Bronchial epithelial cell (primary cell): ENCODE data around the gene PNRC1. TPM values are rescaled to one million over a fixed set of nuclear protein-coding genes. Genes with fewer than 3 reads are reported as not detected.

Source experiments
- DNase-seq: peaks from one replicate; pipeline ENCODE4 v3.0.0-alpha.2; 2010; ENCODE audit warnings: low read depth
- FAIRE-seq: peaks from 2 replicates; lab custom pipeline; 2011; peaks lifted over from hg19 to GRCh38; lab: Jason Lieb, UNC
- H3K27me3 ChIP-seq: 2 replicates; pipeline ENCODE4 v1.5.1; 2011; ENCODE audit warnings: low read length; ENCODE audit not compliant: control insufficient read depth, insufficient read depth
- H3K36me3 ChIP-seq: 2 replicates; pipeline ENCODE4 v1.5.1; 2011; ENCODE audit warnings: low read length; ENCODE audit not compliant: control insufficient read depth, insufficient read depth
- H3K4me3 ChIP-seq: 2 replicates; pipeline ENCODE4 v1.5.1; 2011; ENCODE audit warnings: mild to moderate bottlenecking, low read depth, low read length, control low read depth
- total RNA-seq: library from RNA; depleted of rRNA; stranded (reverse); fragments of >200 nt; gene quantifications from 2 replicates; pipeline ENCODE4 v1.2.1, GENCODE V29; 2014
- TF ChIP-seq, protein P1 (sequence below): IDR thresholded peaks from 2 replicates; pipeline ENCODE4 v1.5.1; 2011; ENCODE audit warnings: mild to moderate bottlenecking, moderate library complexity, low read length, control low read depth, inconsistent platforms; ENCODE audit not compliant: insufficient read depth, severe bottlenecking

PNRC1 gene
- total RNA-seq, 1 donor from 2014 or later: 21.1 TPM

DNA sequence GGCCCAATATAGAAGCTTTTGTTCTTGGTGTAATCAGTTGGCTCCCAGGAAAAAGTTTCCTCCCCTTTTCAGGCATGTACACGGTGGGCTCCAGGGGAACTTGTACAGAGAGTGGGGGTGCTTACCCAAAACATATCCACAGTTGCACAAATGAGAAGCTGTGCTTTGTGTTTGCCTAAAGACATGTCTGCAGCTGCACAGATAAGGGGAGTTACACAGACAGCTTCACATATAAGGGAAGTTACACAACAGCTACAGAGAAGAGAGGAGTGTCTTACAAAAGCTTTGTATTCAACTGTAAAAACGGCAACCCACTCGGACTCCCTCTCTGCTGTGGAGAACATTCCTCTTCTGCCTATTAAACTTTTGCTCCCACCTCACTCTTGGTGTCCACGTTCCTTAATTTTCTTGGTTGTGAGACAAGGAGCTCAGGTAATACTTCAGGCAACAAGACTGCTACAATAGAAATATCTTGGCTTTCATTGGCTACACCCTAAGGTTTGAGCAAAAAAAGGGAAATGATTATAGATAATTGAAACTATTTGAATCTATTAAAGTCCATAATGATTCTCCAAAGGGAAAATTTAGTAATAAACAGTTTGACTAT, 7.4 kb upstream of the PNRC1 start:
- no peak for DNase-seq
- Histone ChIP-seq H3K36me3 (no peaks in the 10 kb centered on the region), H3K27me3 (no peaks in the 10 kb centered on the region), H3K4me3 (no peak overlapping the region)
- TF ChIP-seq, protein P1, sequence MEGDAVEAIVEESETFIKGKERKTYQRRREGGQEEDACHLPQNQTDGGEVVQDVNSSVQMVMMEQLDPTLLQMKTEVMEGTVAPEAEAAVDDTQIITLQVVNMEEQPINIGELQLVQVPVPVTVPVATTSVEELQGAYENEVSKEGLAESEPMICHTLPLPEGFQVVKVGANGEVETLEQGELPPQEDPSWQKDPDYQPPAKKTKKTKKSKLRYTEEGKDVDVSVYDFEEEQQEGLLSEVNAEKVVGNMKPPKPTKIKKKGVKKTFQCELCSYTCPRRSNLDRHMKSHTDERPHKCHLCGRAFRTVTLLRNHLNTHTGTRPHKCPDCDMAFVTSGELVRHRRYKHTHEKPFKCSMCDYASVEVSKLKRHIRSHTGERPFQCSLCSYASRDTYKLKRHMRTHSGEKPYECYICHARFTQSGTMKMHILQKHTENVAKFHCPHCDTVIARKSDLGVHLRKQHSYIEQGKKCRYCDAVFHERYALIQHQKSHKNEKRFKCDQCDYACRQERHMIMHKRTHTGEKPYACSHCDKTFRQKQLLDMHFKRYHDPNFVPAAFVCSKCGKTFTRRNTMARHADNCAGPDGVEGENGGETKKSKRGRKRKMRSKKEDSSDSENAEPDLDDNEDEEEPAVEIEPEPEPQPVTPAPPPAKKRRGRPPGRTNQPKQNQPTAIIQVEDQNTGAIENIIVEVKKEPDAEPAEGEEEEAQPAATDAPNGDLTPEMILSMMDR: no peak
- no peak for FAIRE-seq

- Histone ChIP-seq H3K27me3 (no peaks in the 10 kb centered on the region), H3K4me3 (no peak overlapping the region), H3K36me3 (no peaks in the 10 kb centered on the region)
- no peak for FAIRE-seq
- DNase-seq: no peak
- TF ChIP-seq, protein P1: no peak
Observed at GRCh38 chr6:89073840-89074239, 6.7 kb upstream of the PNRC1 start.

DNA sequence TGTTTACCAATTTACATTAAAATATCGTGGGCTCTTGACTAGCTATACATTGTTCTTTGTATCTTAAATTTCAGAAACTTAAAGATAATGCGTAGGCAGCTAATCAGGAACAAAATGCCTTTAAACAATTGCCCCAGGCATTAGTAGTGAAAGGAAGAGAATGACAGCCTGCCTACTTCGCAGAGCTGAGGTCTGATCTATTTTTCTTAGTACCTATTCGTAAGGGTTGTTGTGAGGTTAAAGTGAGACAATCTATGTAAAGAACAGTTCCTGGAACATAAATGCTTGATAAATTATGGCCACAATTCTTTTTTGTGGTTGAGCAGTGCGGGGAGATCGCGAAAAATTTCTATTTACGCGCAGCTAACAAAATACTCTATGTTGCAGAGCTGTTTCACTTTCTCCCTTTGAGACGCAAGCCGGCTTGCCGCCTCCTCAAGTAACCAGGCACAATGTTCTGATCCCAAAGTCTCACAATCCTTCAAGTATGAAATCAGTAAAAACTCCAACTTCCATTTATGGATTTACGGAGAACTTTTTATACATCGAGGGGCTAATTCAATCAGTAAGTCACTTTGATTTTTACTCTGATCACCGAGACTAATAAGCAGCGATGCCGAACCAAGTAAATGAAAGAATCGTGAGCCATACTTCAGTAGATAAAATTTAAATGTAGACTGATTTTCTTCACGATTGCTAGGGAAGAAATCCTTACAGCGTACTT, 878 bp upstream of the PNRC1 start:
- FAIRE-seq: no peak

GRCh38 chr6:89081129-89081422, 525 bp downstream of the PNRC1 start:
- no peak for FAIRE-seq
- Histone ChIP-seq H3K36me3 (peaks cover 11% of the 10 kb centered on the region), H3K27me3 (no peaks in the 10 kb centered on the region), H3K4me3 (peak overlapping the region; percentile 98)
- DNase-seq: no peak
- TF ChIP-seq, protein P1: no peak

More for the DNA sequence above, 878 bp upstream of the PNRC1 start:
- TF ChIP-seq, protein P1: no peak
- no peaks in the 10 kb centered on the region for H3K27me3 ChIP-seq
- peak; percentile 57 for DNase-seq
- H3K4me3 ChIP-seq: peak overlapping the region; percentile 98
- H3K36me3 ChIP-seq: peaks cover 9% of the 10 kb centered on the region

- FAIRE-seq (no peak), DNase-seq (peak; percentile 86)
- TF ChIP-seq, protein P1: no peak
- no peaks in the 10 kb centered on the region for H3K27me3 ChIP-seq
- H3K4me3 ChIP-seq: peak overlapping the region; percentile 98
- H3K36me3 ChIP-seq: peaks cover 11% of the 10 kb centered on the region
Observed at GRCh38 chr6:89081423-89082322, 1.1 kb downstream of the PNRC1 start.
